ENCODE data around the gene AKAP9.

The AKAP9 gene

DNA sequence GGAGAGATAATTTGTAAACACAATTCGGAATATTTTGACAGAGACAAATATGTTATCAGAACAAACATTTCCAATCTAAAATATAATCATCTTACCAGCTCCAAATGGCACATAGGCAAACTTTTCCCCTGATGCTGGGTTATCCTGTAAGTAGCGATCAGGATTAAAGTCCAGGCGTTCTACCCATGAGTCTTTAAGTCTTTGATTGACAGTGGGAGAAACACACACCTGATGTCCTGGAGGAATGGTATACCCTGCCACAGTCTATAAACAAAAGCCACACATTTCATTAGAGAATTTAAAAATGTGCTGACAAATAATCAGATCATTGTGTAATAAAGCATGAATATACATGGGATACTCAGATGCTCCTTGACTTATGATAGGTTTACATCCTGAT, 176.3 kb downstream of the AKAP9 start:
- TF ChIP-seq, protein P1, sequence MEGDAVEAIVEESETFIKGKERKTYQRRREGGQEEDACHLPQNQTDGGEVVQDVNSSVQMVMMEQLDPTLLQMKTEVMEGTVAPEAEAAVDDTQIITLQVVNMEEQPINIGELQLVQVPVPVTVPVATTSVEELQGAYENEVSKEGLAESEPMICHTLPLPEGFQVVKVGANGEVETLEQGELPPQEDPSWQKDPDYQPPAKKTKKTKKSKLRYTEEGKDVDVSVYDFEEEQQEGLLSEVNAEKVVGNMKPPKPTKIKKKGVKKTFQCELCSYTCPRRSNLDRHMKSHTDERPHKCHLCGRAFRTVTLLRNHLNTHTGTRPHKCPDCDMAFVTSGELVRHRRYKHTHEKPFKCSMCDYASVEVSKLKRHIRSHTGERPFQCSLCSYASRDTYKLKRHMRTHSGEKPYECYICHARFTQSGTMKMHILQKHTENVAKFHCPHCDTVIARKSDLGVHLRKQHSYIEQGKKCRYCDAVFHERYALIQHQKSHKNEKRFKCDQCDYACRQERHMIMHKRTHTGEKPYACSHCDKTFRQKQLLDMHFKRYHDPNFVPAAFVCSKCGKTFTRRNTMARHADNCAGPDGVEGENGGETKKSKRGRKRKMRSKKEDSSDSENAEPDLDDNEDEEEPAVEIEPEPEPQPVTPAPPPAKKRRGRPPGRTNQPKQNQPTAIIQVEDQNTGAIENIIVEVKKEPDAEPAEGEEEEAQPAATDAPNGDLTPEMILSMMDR (IDR thresholded peaks at IDR 0.05; ENCODE audit: insufficient read depth, low read length) = no peak
- TF ChIP-seq SPI1 (IDR thresholded peaks at IDR 0.05; ENCODE audit: borderline replicate concordance, low read depth) (no peak), POLR2AphosphoS5 (IDR thresholded peaks at IDR 0.05; ENCODE audit: low read depth) (no peak), GABPA (IDR thresholded peaks at IDR 0.05; ENCODE audit: low read depth) (no peak)
- TF ChIP-seq, protein P2, sequence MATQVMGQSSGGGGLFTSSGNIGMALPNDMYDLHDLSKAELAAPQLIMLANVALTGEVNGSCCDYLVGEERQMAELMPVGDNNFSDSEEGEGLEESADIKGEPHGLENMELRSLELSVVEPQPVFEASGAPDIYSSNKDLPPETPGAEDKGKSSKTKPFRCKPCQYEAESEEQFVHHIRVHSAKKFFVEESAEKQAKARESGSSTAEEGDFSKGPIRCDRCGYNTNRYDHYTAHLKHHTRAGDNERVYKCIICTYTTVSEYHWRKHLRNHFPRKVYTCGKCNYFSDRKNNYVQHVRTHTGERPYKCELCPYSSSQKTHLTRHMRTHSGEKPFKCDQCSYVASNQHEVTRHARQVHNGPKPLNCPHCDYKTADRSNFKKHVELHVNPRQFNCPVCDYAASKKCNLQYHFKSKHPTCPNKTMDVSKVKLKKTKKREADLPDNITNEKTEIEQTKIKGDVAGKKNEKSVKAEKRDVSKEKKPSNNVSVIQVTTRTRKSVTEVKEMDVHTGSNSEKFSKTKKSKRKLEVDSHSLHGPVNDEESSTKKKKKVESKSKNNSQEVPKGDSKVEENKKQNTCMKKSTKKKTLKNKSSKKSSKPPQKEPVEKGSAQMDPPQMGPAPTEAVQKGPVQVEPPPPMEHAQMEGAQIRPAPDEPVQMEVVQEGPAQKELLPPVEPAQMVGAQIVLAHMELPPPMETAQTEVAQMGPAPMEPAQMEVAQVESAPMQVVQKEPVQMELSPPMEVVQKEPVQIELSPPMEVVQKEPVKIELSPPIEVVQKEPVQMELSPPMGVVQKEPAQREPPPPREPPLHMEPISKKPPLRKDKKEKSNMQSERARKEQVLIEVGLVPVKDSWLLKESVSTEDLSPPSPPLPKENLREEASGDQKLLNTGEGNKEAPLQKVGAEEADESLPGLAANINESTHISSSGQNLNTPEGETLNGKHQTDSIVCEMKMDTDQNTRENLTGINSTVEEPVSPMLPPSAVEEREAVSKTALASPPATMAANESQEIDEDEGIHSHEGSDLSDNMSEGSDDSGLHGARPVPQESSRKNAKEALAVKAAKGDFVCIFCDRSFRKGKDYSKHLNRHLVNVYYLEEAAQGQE (IDR thresholded peaks at IDR 0.05; ENCODE audit: insufficient replicate concordance, low read depth) = no peak

DNA sequence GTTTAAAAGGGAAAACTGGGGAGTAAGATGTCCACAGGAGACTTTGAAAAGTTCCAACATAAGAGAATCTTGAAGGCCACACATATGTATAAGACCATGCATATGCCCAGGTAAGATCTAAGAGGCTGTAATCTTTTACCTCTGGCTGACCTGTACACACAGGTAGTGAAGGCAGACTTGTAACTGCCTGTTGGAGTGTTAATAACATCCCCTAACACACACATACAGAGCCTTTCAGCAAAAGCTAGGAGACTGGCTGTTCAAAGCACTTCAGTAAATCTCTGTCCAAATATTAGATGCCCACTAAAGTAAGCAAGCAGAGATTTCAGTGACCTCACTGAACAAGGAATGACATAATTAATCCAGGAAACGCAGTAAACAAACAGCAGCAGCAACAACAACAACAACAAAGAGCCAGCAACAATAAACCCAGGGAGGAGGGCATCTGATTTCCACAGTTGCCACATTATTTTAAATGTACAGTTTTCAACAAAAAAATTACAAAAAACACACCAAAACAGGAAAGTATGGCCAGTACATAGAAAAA, 178.6 kb downstream of the AKAP9 start:
- H3K4me3 ChIP-seq (replicated peaks; ENCODE audit: insufficient read depth, low read length) = no peak overlapping the region
- no peak overlapping the region for H3K27ac ChIP-seq (replicated peaks)
- DNase-seq (ENCODE audit: low read depth in 1 of 2, low spot score in 1 of 2) = no peak
- TF ChIP-seq, protein P2 (IDR thresholded peaks at IDR 0.05; ENCODE audit: insufficient replicate concordance, low read depth) = no peak
- TF ChIP-seq, protein P1 (IDR thresholded peaks at IDR 0.05; ENCODE audit: insufficient read depth, low read length) = no peak
- TF ChIP-seq POLR2AphosphoS5 (IDR thresholded peaks at IDR 0.05; ENCODE audit: low read depth) (no peak), GABPA (IDR thresholded peaks at IDR 0.05; ENCODE audit: low read depth) (no peak), SPI1 (IDR thresholded peaks at IDR 0.05; ENCODE audit: borderline replicate concordance, low read depth) (no peak)
- no peaks in the 10 kb centered on the region for H3K27me3 ChIP-seq (ENCODE audit: insufficient read depth, poor library complexity, severe bottlenecking)

More for the DNA sequence above, 176.3 kb downstream of the AKAP9 start:
- Histone ChIP-seq H3K27me3 (ENCODE audit: insufficient read depth, poor library complexity, severe bottlenecking) (no peaks in the 10 kb centered on the region), H3K4me3 (replicated peaks; ENCODE audit: insufficient read depth, low read length) (no peak overlapping the region), H3K27ac (replicated peaks) (no peak overlapping the region)
- no peak for DNase-seq (ENCODE audit: low read depth in 1 of 2, low spot score in 1 of 2)

DNA sequence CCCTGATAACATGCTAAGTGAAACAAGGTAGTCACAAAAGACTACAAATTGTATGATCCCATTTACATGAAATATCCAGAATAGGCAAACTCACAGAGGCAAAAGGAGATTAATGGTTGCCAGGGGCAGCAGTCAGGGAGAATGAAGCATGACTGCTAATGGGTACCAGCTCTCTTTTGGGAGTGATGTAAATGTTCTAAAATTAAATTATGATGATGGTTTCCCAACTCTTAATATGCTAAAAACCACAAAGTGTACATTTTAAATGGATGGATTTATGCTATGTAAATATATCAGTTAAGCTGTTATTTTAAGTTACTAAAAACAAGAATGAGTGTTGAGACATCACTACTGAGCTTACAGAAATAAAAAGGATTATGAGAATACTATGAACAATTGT, 181.0 kb downstream of the AKAP9 start:
- H3K4me3 ChIP-seq (replicated peaks; ENCODE audit: insufficient read depth, low read length) = no peak overlapping the region
- TF ChIP-seq GABPA (IDR thresholded peaks at IDR 0.05; ENCODE audit: low read depth) (no peak), SPI1 (IDR thresholded peaks at IDR 0.05; ENCODE audit: borderline replicate concordance, low read depth) (no peak), POLR2AphosphoS5 (IDR thresholded peaks at IDR 0.05; ENCODE audit: low read depth) (no peak)
- TF ChIP-seq, protein P1 (IDR thresholded peaks at IDR 0.05; ENCODE audit: insufficient read depth, low read length) = no peak
- TF ChIP-seq, protein P2 (IDR thresholded peaks at IDR 0.05; ENCODE audit: insufficient replicate concordance, low read depth) = no peak
- no peaks in the 10 kb centered on the region for H3K27me3 ChIP-seq (ENCODE audit: insufficient read depth, poor library complexity, severe bottlenecking)
- no peak overlapping the region for H3K27ac ChIP-seq (replicated peaks)
- no peak for DNase-seq (ENCODE audit: low read depth in 1 of 2, low spot score in 1 of 2)

Data from HL-60 (cell line).